Astrocyte (in vitro differentiated cells and primary cell): Measurements from ENCODE around the gene UBASH3A. TPM values are rescaled to one million over a fixed set of nuclear protein-coding genes. Genes with fewer than 3 reads are reported as not detected.

Experiments
- DNase-seq: peaks from one replicate; pipeline ENCODE4 v3.0.0-alpha.2; 2010; ENCODE audit warnings: low read depth
- FAIRE-seq: peaks from 2 replicates; lab custom pipeline; 2011; peaks lifted over from hg19 to GRCh38; lab: Jason Lieb, UNC
- H2AFZ ChIP-seq: 2 replicates; pipeline ENCODE4 v1.6.0; 2012; ENCODE audit warnings: low read depth, low read length, inconsistent platforms
- H3K27ac ChIP-seq: 2 replicates; pipeline ENCODE4 v1.5.1; 2011; ENCODE audit warnings: low read depth, low read length, inconsistent platforms
- H3K27me3 ChIP-seq: 2 replicates; pipeline ENCODE4 v1.6.0; 2011; ENCODE audit warnings: low read length, inconsistent platforms; ENCODE audit not compliant: insufficient read depth
- H3K36me3 ChIP-seq: 2 replicates; pipeline ENCODE4 v1.5.1; 2011; ENCODE audit warnings: low read length, inconsistent platforms; ENCODE audit not compliant: insufficient read depth
- H3K4me1 ChIP-seq: 2 replicates; pipeline ENCODE4 v1.5.1; 2011; ENCODE audit warnings: low read length, inconsistent platforms; ENCODE audit not compliant: insufficient read depth
- H3K4me2 ChIP-seq: 2 replicates; pipeline ENCODE4 v1.6.0; 2012; ENCODE audit warnings: low read length, inconsistent platforms
- H3K4me3 ChIP-seq: 2 replicates; pipeline ENCODE4 v1.5.1; 2011; ENCODE audit warnings: low read depth, mild to moderate bottlenecking, low read length, inconsistent platforms; ENCODE audit not compliant: insufficient read depth
- H3K79me2 ChIP-seq: 2 replicates; pipeline ENCODE4 v1.6.0; 2012; ENCODE audit warnings: mild to moderate bottlenecking, low read length, inconsistent platforms; ENCODE audit not compliant: insufficient read depth
- H3K9ac ChIP-seq: 2 replicates; pipeline ENCODE4 v1.6.0; 2012; ENCODE audit warnings: mild to moderate bottlenecking, low read length, inconsistent platforms
- H3K9me3 ChIP-seq: 2 replicates; pipeline ENCODE4 v1.5.1; 2012; ENCODE audit warnings: low read depth, mild to moderate bottlenecking, low read length, inconsistent platforms; ENCODE audit not compliant: insufficient read depth
- H4K20me1 ChIP-seq: 2 replicates; pipeline ENCODE4 v1.6.0; 2012; ENCODE audit warnings: low read length, inconsistent platforms; ENCODE audit not compliant: insufficient read depth
- H3K27ac Mint-ChIP-seq: one replicate; pipeline ENCODE4 v1.8.0; 2021; ENCODE audit warnings: mild to moderate bottlenecking, mixed read lengths; ENCODE audit not compliant: unreplicated experiment
- H3K27me3 Mint-ChIP-seq: one replicate; pipeline ENCODE4 v1.8.0; 2021; ENCODE audit warnings: low read depth, mixed read lengths; ENCODE audit not compliant: unreplicated experiment
- H3K36me3 Mint-ChIP-seq: one replicate; pipeline ENCODE4 v1.8.0; 2021; ENCODE audit warnings: low read depth, mixed read lengths; ENCODE audit not compliant: unreplicated experiment
- H3K4me1 Mint-ChIP-seq: one replicate; pipeline ENCODE4 v1.8.0; 2021; ENCODE audit warnings: low read depth, mixed read lengths; ENCODE audit not compliant: unreplicated experiment
- H3K4me3 Mint-ChIP-seq: one replicate; pipeline ENCODE4 v1.8.0; 2021; ENCODE audit warnings: mild to moderate bottlenecking, moderate library complexity, mixed read lengths; ENCODE audit not compliant: unreplicated experiment
- H3K9me3 Mint-ChIP-seq: one replicate; pipeline ENCODE4 v1.8.0; 2021; ENCODE audit warnings: mild to moderate bottlenecking, mixed read lengths; ENCODE audit not compliant: unreplicated experiment
- CTCF ChIP-seq: IDR thresholded peaks from 2 replicates; pipeline ENCODE4 v1.5.1; 2011; ENCODE audit warnings: low read depth, mild to moderate bottlenecking, inconsistent platforms, low read length, moderate library complexity; ENCODE audit not compliant: insufficient read depth
- EZH2 ChIP-seq: IDR thresholded peaks from 2 replicates; pipeline ENCODE4 v1.6.1; 2012; ENCODE audit warnings: mild to moderate bottlenecking, low read length, inconsistent platforms; ENCODE audit not compliant: insufficient read depth
- total RNA-seq: library from RNA; stranded (reverse); gene quantifications from 2 replicates; pipeline ENCODE4 v1.2.1, GENCODE V29; 2021

Gene UBASH3A
- total RNA-seq, 1 donor from 2014 or later: not detected

- H3K27ac ChIP-seq: no peak overlapping the region
- H3K27ac Mint-ChIP-seq: no peak overlapping the region
- H3K36me3 Mint-ChIP-seq: no peaks in the 10 kb centered on the region
- peaks cover 9% of the 10 kb centered on the region for H3K9me3 Mint-ChIP-seq
- H3K4me1 ChIP-seq: no peaks in the 10 kb centered on the region
- no peaks in the 10 kb centered on the region for H3K79me2 ChIP-seq
- peaks cover 13% of the 10 kb centered on the region for H3K4me1 Mint-ChIP-seq
- H3K4me2 ChIP-seq: no peak overlapping the region
- no peak overlapping the region for H3K4me3 Mint-ChIP-seq
- H2AFZ ChIP-seq: no peak overlapping the region
- H3K27me3 ChIP-seq: peaks cover 6% of the 10 kb centered on the region
- H3K9ac ChIP-seq: no peak overlapping the region
- no peaks in the 10 kb centered on the region for H4K20me1 ChIP-seq
- TF ChIP-seq CTCF: no peak
- TF ChIP-seq EZH2: no peak
- no peaks in the 10 kb centered on the region for H3K36me3 ChIP-seq
- no peak overlapping the region for H3K4me3 ChIP-seq
- no peaks in the 10 kb centered on the region for H3K9me3 ChIP-seq
- peaks cover 14% of the 10 kb centered on the region for H3K27me3 Mint-ChIP-seq
- FAIRE-seq (no peak), DNase-seq (no peak)
These were observed 16.5 kb upstream of the UBASH3A start for GRCh38 chr21:42387164-42387563.

- H3K4me1 ChIP-seq: no peaks in the 10 kb centered on the region
- no peak for FAIRE-seq
These were observed 15.8 kb upstream of the UBASH3A start for GRCh38 chr21:42387843-42388340.

More at GRCh38 chr21:42387843-42388340, 15.8 kb upstream of the UBASH3A start:
- Histone ChIP-seq H2AFZ (no peak overlapping the region), H3K27ac (no peak overlapping the region), H3K9me3 (no peaks in the 10 kb centered on the region), H3K4me2 (no peak overlapping the region), H4K20me1 (no peaks in the 10 kb centered on the region), H3K79me2 (no peaks in the 10 kb centered on the region), H3K36me3 (no peaks in the 10 kb centered on the region), H3K27me3 (peaks cover 6% of the 10 kb centered on the region), H3K4me3 (no peak overlapping the region), H3K9ac (no peak overlapping the region)
- TF ChIP-seq CTCF: no peak
- no peak for TF ChIP-seq EZH2
- Mint-ChIP-seq H3K9me3 (peaks cover 4% of the 10 kb centered on the region), H3K27me3 (peaks cover 9% of the 10 kb centered on the region), H3K27ac (no peak overlapping the region), H3K4me1 (peaks cover 13% of the 10 kb centered on the region), H3K36me3 (no peaks in the 10 kb centered on the region), H3K4me3 (no peak overlapping the region)
- DNase-seq: no peak
